Effector memory CD4-positive, alpha-beta T cell (primary cell): ENCODE results near the gene PLXNA1.

Experiments used
- DNase-seq, 3 donors: peaks; one replicate each; pipeline ENCODE4 v3.0.0-alpha.2; 2020
- H3K27ac ChIP-seq: 2 replicates; pipeline ENCODE4 v1.7.0; 2013; ENCODE audit warnings: mild to moderate bottlenecking, low read length, moderate library complexity; ENCODE audit not compliant: insufficient read depth, poor library complexity, severe bottlenecking
- H3K27me3 ChIP-seq: replicated peaks from 2 replicates; pipeline ENCODE4 v1.7.0; 2013; ENCODE audit warnings: mild to moderate bottlenecking, low read length; ENCODE audit not compliant: insufficient read depth, control insufficient read depth, poor library complexity, severe bottlenecking
- H3K36me3 ChIP-seq: 2 replicates; pipeline ENCODE4 v1.7.0; 2013; ENCODE audit warnings: mild to moderate bottlenecking, low read length, moderate library complexity; ENCODE audit not compliant: control insufficient read depth, insufficient read depth
- H3K4me1 ChIP-seq: 2 replicates; pipeline ENCODE4 v1.7.0; 2013; ENCODE audit warnings: low read length, mild to moderate bottlenecking; ENCODE audit not compliant: control insufficient read depth, insufficient read depth, poor library complexity, severe bottlenecking
- H3K4me3 ChIP-seq: 2 replicates; pipeline ENCODE4 v1.7.0; 2013; ENCODE audit warnings: low read length, low read depth, mild to moderate bottlenecking; ENCODE audit not compliant: insufficient read depth, poor library complexity, severe bottlenecking
- H3K9me3 ChIP-seq: 2 replicates; pipeline ENCODE4 v1.7.0; 2013; ENCODE audit warnings: mild to moderate bottlenecking, low read length, moderate library complexity; ENCODE audit not compliant: control insufficient read depth

The PLXNA1 gene

GRCh38 chr3:126965526-126966080, 17.3 kb upstream of the PLXNA1 start:
- H3K9me3 ChIP-seq = no peaks in the 10 kb centered on the region
- H3K27me3 ChIP-seq = no peaks in the 10 kb centered on the region
- H3K27ac ChIP-seq = no peak overlapping the region
- no peak for DNase-seq
- no peaks in the 10 kb centered on the region for H3K4me1 ChIP-seq
- no peaks in the 10 kb centered on the region for H3K36me3 ChIP-seq
- no peak overlapping the region for H3K4me3 ChIP-seq

DNA sequence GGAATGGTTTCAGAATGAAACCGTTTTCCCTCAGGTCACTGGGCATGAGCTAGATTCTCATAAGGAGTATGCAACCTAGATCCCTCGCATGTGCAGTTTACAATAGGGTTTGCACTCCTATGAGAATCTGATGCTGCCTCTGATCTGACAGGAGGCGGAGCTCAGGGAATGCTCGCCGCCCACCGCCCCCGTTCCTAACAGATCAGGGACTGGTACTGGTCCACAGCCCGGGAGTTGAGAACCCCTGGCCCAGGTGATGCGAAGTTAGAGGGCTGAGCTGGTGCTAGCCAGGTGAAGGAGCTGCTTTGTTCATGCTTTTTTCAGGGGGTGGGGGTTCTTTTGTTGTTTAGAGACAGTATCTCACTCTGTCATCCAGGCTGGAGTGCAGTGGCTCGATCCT, 15.5 kb upstream of the PLXNA1 start:
- Histone ChIP-seq H3K4me1 (no peaks in the 10 kb centered on the region), H3K9me3 (no peaks in the 10 kb centered on the region), H3K27me3 (no peaks in the 10 kb centered on the region), H3K27ac (no peak overlapping the region), H3K4me3 (no peak overlapping the region), H3K36me3 (no peaks in the 10 kb centered on the region)
- DNase-seq = no peak

- Histone ChIP-seq H3K36me3 (no peaks in the 10 kb centered on the region), H3K27ac (no peak overlapping the region), H3K4me3 (no peak overlapping the region), H3K9me3 (no peaks in the 10 kb centered on the region), H3K27me3 (no peaks in the 10 kb centered on the region), H3K4me1 (no peaks in the 10 kb centered on the region)
- DNase-seq = no peak
Observed at GRCh38 chr3:126968391-126969390, 14.2 kb upstream of the PLXNA1 start.

DNA sequence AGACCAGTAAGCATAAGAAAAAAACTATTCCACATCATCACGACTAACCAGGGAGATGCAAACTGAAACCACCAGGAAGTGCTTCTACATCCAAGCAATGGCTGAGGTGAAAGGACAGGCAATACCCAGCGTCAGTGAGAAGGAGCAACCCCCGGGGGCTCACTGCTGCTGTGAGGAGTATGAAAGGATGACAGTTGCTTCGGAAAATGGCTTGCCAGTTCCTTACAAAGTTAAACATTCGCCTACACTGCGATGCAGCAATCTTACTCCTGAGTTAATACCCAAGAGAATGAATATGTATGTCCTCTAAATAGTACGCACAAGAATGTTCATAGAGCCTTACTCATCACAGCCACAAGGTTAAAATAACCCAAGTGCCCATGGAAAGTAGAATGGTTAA, 13.3 kb upstream of the PLXNA1 start:
- H3K9me3 ChIP-seq = no peaks in the 10 kb centered on the region
- H3K27me3 ChIP-seq = no peaks in the 10 kb centered on the region
- no peak overlapping the region for H3K27ac ChIP-seq
- no peak overlapping the region for H3K4me3 ChIP-seq
- DNase-seq = no peak
- H3K4me1 ChIP-seq = no peaks in the 10 kb centered on the region
- no peaks in the 10 kb centered on the region for H3K36me3 ChIP-seq

DNA sequence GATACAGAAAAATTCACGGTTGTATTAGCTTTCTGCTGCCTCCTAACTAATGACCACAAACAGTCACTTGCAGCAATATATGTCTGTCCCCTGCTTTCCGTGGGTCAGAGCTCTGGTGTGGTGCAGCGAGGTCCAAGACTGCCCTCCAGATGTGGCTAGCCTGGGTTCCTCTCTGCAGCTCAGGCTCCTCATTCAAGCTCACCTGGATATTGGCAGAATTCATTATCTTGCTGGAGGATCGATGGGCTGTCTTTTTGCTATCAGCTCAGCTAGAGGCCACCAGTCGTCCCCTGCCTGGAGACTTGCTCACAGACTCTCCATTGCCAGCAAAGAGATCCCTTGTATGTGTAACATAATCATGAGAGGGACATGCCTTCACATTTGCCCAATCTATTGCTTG, 12.8 kb upstream of the PLXNA1 start:
- Histone ChIP-seq H3K9me3 (no peaks in the 10 kb centered on the region), H3K36me3 (no peaks in the 10 kb centered on the region), H3K27me3 (no peaks in the 10 kb centered on the region), H3K4me3 (no peak overlapping the region), H3K4me1 (no peaks in the 10 kb centered on the region), H3K27ac (no peak overlapping the region)
- DNase-seq = no peak

DNA sequence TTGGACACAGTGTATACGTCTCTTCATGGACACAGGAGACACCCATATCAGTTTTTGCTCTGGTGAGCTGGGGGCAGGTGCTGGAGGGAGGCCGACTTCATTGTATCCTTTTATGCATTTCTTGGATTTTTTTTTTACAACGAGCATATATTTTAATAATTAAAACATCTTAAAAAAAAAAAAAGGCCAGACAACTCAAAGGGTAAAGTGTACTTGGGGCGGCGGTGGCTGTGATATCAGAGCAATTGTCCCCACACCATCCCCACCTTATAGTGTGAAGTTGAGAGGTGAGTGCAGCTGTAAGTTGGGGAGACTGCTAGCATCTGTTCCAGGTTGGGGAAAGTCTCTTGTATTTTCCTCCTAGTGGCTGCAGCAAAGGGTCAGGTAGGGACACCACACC, 12.0 kb upstream of the PLXNA1 start:
- H3K9me3 ChIP-seq = no peaks in the 10 kb centered on the region
- H3K27me3 ChIP-seq = no peaks in the 10 kb centered on the region
- no peaks in the 10 kb centered on the region for H3K36me3 ChIP-seq
- H3K4me1 ChIP-seq = no peaks in the 10 kb centered on the region
- DNase-seq = no peak
- no peak overlapping the region for H3K4me3 ChIP-seq
- no peak overlapping the region for H3K27ac ChIP-seq

DNA sequence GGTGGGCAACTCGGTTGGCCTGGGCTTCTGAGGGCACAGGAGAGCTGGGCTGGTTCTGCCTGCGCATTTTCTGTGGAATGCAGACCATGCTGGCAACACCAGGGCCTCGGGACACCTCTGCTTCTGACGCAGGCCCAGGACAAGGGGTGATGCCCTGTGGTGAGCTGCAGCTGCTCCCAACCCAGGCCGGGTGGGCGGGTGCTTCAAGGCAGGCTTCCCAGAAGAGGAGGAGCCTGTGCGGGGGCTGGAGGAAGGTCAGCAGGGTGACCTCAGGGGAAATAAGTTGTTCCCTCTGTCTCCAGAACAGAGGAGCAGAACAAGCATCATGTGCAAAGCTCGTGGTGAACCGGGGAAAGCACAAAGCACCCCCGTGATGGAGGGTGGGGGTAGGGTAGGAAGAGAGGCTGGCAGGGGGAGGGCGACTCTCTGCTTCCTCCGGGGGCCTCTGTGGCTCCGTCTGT, 11.0 kb upstream of the PLXNA1 start:
- H3K4me3 ChIP-seq = no peak overlapping the region
- no peaks in the 10 kb centered on the region for H3K9me3 ChIP-seq
- DNase-seq = no peak
- no peaks in the 10 kb centered on the region for H3K27me3 ChIP-seq
- no peak overlapping the region for H3K27ac ChIP-seq
- no peaks in the 10 kb centered on the region for H3K36me3 ChIP-seq
- H3K4me1 ChIP-seq = no peaks in the 10 kb centered on the region

GRCh38 chr3:126972866-126973265, 10.0 kb upstream of the PLXNA1 start:
- Histone ChIP-seq H3K9me3 (no peaks in the 10 kb centered on the region), H3K27me3 (no peaks in the 10 kb centered on the region), H3K27ac (no peak overlapping the region), H3K4me3 (no peak overlapping the region), H3K36me3 (no peaks in the 10 kb centered on the region), H3K4me1 (no peaks in the 10 kb centered on the region)
- no peak for DNase-seq

GRCh38 chr3:126973814-126974213, 9.1 kb upstream of the PLXNA1 start:
- H3K9me3 ChIP-seq = no peaks in the 10 kb centered on the region
- H3K36me3 ChIP-seq = no peaks in the 10 kb centered on the region
- H3K27ac ChIP-seq = no peak overlapping the region
- H3K4me3 ChIP-seq = no peak overlapping the region
- no peaks in the 10 kb centered on the region for H3K27me3 ChIP-seq
- no peak for DNase-seq
- no peaks in the 10 kb centered on the region for H3K4me1 ChIP-seq

DNA sequence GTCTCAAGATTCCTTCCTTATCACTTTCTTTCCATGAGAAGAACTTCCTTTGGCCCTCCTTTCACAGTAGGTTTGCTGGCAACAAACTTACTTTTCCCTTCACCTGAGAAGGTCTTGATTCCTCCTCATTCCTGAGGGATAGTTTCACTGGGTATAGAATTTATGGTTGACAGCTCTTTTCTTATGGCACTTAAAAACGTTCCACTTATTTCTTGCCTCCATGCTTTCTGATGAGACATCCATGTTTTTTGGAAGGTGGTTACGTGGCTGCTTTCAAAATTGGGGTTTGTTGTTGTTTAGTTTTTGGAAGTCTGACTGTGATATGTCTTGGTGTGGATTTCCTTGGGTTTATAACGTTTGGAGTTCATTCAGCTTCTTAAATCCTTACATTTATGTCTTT, 8.2 kb upstream of the PLXNA1 start:
- H3K4me3 ChIP-seq = no peak overlapping the region
- H3K27me3 ChIP-seq = no peaks in the 10 kb centered on the region
- no peak for DNase-seq

More for the DNA sequence above, 8.2 kb upstream of the PLXNA1 start:
- Histone ChIP-seq H3K4me1 (no peaks in the 10 kb centered on the region), H3K27ac (no peak overlapping the region), H3K36me3 (no peaks in the 10 kb centered on the region), H3K9me3 (no peaks in the 10 kb centered on the region)
